Mucosa of gallbladder (tissue), 1 donor: ENCODE results near the gene COPZ1. TPM values are rescaled to one million over a fixed set of nuclear protein-coding genes. Genes with fewer than 3 reads are reported as not detected.

Source experiments
- DNase-seq: peaks from one replicate; pipeline ENCODE4 v3.0.0-alpha.2; 2020; ENCODE audit warnings: low spot score
- total RNA-seq: library from RNA; stranded (reverse); gene quantifications from one replicate; pipeline ENCODE4 v1.2.1, GENCODE V29; 2021
- donor health status: DM: no; HTN: no; CAD: no.

The COPZ1 gene
- total RNA-seq, 1 donor from 2014 or later, result 138 TPM

DNA sequence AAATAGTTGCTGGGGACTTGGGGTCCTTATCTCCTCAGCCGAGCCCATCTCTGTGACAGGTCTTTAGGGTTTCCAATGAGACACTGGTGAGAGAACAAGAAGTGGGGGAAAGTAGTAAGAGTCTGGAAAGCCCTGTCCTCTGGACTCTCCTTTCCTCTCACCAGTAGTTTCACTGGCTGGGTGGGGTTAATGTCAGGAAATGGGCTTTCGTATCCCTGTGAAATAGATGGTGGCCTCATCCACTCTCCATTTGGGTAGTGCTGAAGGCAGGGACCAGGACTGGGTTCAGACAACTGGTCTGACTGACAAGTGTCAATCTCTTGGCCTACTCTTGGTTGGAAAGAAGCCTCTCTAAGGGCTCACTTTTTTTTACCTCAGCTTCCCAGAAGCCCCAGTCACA, 52.1 kb downstream of the COPZ1 start:
- DNase-seq, result no peak

DNA sequence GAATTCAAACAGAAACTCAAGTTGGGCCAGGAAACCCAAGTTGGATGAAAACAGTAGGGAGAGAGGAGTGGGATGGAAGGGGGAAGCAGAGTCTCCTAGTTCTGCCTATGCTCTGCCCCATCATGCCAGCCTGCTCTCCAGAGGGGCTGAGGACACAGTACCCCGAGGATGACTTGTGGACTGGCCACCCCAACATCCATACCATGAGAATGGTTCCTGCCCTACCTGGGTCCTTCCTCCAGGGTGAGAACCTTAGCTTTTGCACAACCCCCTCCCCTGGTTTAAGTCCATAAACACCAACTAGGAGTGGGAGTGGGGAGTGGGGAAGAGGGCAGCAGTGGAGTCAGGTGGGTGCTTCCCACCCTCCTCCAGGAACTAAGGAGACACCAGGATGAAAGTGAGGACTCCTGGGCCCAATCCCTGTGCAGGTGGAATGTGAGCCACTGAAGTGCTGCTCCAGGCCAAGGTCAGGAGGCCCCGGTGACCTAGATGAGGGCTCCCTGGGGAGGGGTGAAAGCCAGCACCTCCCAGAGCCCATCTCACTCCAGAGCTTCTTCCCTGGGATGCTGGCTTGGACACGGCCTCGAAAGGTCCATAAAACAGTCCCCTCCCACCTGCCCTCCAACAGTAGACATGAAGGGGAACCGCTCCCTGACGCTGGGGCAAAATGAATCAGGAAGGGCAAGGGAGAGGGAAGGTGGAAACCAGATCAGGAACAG, 53.0 kb downstream of the COPZ1 start:
- DNase-seq, result no peak

- no peak for DNase-seq
These were observed 54.0 kb downstream of the COPZ1 start for GRCh38 chr12:54378796-54379397.

- DNase-seq, result peak; percentile 88
These were observed 54.7 kb downstream of the COPZ1 start for GRCh38 chr12:54379398-54380201.

GRCh38 chr12:54381136-54381535, 56.2 kb downstream of the COPZ1 start:
- no peak for DNase-seq

- no peak for DNase-seq
These were observed 58.2 kb downstream of the COPZ1 start for GRCh38 chr12:54383041-54383609.

- no peak for DNase-seq
These were observed 59.7 kb downstream of the COPZ1 start, which contains the start of gene ZNF385A for GRCh38 chr12:54384591-54385041. Gene ZNF385A, minus strand, starts transcription at chr12:54384733. Its CDS starts 219 bp downstream, at chr12:54384514.

GRCh38 chr12:54385251-54385914, 60.5 kb downstream of the COPZ1 start:
- DNase-seq, result no peak

- no peak for DNase-seq
These were observed 61.6 kb downstream of the COPZ1 start for GRCh38 chr12:54386403-54387113.

- no peak for DNase-seq
These were observed 62.2 kb downstream of the COPZ1 start for GRCh38 chr12:54387114-54387467.

GRCh38 chr12:54388237-54389133, 63.6 kb downstream of the COPZ1 start:
- no peak for DNase-seq

DNA sequence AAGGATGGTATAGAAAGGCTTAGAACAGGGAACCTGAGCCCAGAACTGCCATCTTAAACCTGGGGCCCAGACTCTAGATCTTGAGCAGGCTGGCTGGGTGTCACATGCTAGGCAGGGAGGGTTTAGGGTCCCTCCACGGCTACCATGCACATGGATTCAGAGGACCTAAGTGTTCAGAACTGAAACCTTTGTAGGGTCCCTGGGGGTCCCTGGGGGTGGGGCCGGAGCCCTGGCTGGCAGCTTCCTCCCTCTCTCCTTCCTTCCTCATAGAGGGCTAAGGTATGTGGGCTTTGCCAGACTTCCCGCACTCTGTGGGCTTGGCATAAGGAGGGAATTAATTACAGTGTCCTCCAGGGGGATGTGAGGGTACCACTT, 64.2 kb downstream of the COPZ1 start:
- DNase-seq, result no peak

- DNase-seq, result no peak
These were observed 64.8 kb downstream of the COPZ1 start for GRCh38 chr12:54389607-54390175.

DNA sequence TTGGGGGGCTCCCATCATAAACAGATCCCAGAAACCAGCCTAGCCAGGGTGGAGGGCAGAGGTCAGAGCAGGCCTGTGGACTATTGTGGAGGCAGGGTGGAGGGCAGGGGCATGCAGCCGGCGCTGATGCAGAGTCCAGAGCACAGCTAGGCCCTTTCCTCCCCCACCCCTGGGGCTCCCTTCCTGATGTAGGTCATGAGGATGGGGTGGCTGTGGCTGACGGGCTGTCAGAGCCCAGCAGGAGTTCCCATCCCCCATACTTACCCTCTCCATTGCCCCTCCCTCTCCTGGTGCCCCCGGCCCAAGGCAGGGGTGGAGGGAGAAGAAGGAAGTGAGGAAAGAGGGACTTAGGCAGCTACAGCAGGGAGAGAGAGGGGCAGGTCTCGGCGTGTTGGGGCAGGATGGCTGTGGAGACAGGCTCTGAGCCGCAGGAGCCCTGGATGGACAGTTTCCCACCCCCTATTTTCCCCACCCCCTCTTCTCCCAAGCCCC, 65.3 kb downstream of the COPZ1 start:
- no peak for DNase-seq

DNA sequence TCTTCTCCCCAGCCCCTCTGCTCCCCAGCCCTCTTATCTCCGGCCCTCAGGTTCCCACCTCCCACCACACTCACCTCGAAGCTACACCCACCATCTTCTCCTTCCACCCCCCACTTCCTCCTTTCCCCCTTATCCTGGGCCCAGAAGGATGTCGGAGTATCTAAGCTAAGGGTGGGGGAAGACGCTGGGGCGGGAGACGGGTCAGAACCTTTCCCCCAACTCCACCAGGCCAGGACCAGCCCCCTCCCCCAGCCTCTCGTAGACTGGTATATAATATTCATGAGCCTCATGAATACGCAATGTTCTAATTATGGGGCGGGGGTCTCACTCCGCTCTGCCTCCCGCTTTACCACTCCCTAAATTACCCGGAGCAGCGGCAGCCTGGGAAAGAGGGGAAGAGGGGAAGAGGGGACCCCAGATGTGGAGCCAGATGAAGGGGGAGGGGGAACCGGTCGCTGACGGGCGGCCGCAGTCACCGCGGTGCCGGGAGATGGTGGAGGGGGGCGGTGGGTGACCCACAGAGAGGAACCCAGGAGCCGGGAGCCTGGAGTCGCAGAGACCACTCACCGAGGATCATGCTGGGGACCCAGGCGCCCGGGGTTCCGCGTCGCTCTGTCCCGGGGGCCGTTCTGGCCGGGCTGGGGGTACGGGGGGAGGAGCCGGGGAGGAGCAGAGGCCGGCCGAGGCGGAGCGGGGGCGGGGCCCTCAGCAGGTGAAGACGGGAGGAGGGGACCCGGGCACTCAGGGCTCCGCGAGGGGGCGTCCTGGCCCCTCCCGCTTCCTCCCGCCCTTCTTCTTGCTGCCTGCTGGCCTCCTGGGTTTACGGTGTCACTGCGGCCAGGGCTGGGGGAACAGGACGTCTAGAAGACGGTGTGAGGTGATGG, 66.0 kb downstream of the COPZ1 start:
- no peak for DNase-seq

- DNase-seq, result no peak
These were observed 67.7 kb downstream of the COPZ1 start for GRCh38 chr12:54392485-54393206.

DNA sequence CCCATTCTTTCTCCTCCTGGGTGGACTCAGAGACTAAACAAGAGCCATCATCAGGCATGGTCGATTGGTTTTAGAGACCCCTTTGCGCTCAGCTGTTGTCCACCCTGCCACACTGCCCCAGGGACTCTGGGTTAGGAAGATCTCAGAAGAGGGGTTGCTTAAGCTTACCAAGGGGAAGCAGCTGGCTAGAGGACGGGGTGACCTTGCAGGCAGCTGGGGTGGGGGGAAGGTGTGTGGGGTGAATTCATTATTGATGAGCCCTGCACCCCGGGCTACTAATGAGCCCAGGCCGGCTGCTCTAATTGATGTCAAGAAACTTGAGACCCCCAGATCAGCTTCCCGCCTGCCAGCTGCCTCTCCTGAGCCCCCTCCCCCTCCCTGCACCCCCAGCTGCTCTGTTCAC, 68.3 kb downstream of the COPZ1 start:
- DNase-seq, result no peak

DNA sequence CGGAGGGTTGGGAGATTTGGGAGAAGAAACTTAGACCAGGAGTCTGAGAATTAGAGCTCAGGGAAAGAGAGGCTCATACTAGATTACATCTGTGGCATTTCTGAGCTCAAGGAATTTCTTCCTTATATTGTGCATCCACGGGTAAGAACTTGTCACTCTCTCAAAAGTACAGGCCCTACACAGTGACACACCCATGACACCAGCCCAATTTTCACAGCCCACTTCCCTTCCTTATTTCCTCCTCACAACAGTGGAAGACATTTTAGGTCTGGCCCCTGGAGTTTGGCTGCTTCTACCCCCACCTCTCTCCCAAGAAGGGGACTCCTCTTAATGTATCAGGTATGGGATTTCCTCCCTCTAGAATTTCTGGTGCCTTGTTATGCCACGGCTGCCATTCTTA, 68.8 kb downstream of the COPZ1 start:
- no peak for DNase-seq
